GM10248 (cell line): ENCODE data around the gene EPHA3.

Experiments
- CTCF ChIA-PET: fragments of 300-600 bp; sonication (Branson Sonifier 250); formaldehyde crosslinking; extraction: SDS; loops from one replicate; lab custom pipeline; 2021; ENCODE audit warnings: antibody characterized with exemption; lab: Yijun Ruan, JAX
- POLR2A ChIA-PET: fragments of 350-650 bp; sonication (Branson Sonifier 250); formaldehyde crosslinking; extraction: SDS; loops from one replicate; lab custom pipeline; 2020; ENCODE audit warnings: antibody characterized with exemption; lab: Yijun Ruan, JAX
- DNase-seq: peaks from one replicate; pipeline ENCODE4 v3.0.0; 2012; ENCODE audit errors: extremely low spot score
- CTCF ChIP-seq: IDR thresholded peaks from 2 replicates; pipeline ENCODE4 v1.5.1; 2012; ENCODE audit warnings: mild to moderate bottlenecking, low read depth; ENCODE audit errors: extremely low read depth, missing control alignments, control extremely low read depth

EPHA3 gene

DNA sequence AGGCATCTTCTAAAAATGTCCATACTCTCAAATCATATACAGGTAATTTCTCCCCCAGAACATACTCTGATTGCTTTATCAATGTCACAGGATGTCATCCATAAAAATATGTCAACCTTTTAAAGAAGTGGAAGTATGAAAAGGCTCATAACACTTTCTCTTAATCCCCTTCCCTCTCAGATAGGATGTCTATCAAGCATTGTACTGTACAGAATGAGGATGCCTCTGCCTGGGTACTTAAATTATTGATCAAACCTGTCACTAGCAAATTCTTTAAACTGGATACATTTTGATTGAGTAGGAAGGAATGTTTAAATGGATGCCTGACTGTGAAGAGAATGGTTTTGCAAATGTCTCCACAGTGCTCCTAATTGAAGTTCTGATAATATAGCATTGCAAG, 168.7 kb downstream of the EPHA3 start:
- ChIA-PET POLR2A (no interaction called here), CTCF (interaction anchor here (1.7 kb wide), 1 partner anchor 10 kb away, joined by 6 read pairs; no protein-coding TSS in a partner anchor)

DNA sequence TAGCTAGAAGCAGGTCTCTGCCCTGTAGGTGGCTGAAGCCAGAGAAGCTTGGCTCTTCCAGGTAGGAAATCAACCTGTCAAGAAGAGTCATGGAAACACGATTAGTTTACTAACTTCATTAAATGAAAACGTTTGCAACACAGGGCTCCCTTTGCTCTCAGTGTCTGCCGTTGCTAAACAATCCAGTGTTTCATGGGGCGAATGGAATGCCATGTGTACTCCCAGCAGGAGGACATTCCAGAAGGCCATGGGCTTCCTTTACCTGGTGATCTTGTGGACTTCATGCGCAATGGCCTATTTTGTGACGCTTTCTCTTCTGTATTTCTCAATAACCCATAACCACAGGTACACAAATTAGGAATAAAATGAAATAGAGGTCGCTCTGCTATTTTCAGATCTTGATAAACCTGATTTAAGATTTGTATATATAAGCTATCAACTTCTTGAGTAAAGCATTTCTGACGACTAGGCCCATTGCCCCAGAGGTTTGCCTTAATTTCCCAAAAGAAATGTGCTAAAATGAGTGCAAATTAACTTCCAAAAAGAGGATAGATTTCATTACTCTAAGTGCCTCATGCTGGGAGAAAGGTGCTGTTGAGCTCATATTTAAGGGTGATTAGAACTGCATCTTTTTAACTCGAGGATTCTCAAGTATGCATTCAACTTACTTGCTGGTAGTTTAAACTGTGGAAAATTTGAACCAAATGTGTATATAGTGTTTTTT, 171.0 kb downstream of the EPHA3 start:
- ChIA-PET CTCF (interaction anchor here (0.8 to 2.9 kb wide), 4 partner anchors 8 to 18 kb away, joined by 3 to 11 read pairs (median 3); no protein-coding TSS in a partner anchor), POLR2A (no interaction called here)
- no peak for DNase-seq
- TF ChIP-seq CTCF = no peak

More for the DNA sequence above, 168.7 kb downstream of the EPHA3 start:
- no peak for TF ChIP-seq CTCF
- no peak for DNase-seq

DNA sequence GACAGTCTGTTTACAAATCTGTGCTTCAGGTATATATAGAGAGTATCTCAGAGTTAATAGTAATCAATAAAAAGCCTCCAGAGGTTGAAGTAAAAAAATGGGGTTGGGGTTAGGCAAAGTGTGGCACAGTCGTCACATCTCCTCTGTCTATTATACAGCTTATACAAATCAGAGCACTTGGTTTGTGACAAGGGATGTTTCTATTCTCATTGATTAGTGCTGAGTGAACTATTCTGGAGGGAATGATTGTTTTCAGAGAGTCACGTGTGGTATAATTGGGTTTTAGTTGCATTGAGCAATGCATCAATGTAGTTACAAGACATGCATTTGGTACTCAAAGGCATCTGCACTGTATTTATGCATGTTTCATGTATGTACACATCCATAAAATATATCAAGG, 172.9 kb downstream of the EPHA3 start:
- no peak for DNase-seq

DNA sequence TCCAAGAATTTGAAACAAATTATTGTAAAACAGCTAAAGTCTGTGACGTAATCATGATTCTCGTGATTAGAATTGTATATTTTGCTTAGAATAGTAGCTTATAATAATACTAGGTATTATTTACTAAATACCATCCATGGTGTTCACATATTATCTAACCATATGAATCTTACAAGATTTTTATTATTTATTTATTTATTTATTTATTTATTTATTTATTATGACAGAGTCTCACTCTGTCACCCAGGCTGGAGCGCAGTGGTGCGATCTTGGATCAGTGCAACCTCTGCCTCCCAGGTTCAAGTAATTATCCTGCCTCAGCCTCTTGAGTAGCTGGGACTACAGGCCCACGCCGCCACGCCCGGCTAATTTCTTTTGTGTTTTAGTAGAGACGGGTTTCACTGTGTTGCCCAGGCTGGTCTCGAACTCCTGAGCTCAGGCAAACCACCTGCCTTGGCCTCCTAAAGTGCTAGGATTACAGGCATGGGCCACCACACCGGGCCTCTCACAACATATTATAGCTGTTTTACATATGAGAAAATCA, 173.5 kb downstream of the EPHA3 start:
- TF ChIP-seq CTCF = no peak
- ChIA-PET POLR2A (no interaction called here), CTCF (interaction anchor here (1.5 to 2.9 kb wide), 2 partner anchors 9 to 20 kb away, joined by 3 to 11 read pairs; no protein-coding TSS in a partner anchor)
- DNase-seq = no peak

More for the DNA sequence above, 172.9 kb downstream of the EPHA3 start:
- TF ChIP-seq CTCF = no peak
- POLR2A ChIA-PET = no interaction called here
- CTCF ChIA-PET = interaction anchor here (1.3 to 2.9 kb wide), 3 partner anchors 9 to 21 kb away, joined by 3 to 11 read pairs (median 4); no protein-coding TSS in a partner anchor

DNA sequence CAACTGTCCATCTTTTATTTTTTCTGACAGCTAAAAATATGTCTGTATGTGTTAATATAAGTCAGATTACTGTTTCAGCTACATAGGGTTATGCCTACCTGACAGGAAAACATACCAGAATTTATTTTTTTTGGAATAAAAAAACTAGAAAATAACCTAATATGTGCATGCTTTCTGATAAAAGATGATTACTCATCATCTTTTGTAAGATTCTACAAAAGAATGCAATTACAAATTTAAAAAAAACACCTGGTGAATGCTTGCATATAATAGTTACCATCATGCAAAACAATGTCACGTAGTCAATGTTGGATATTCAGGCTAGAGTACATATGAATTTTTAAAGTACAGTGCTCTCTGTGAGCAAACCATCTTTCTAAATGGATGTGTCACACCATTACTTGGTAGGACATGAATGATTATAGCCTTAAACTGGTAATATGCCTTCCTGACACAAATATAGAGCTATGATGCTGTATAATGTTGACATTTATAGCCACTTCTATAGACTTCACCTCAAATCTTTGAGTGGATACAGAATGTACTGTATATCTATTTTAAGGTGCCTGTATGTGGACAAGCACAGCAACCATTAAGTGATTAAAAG, 180.6 kb downstream of the EPHA3 start:
- ChIA-PET POLR2A (no interaction called here), CTCF (interaction anchor here (2.7 kb wide), 1 partner anchor 9 kb away, joined by 11 read pairs; no protein-coding TSS in a partner anchor)
- DNase-seq = no peak
- TF ChIP-seq CTCF = no peak

- no peak for DNase-seq
- POLR2A ChIA-PET = no interaction called here
- CTCF ChIA-PET = interaction anchor here (2.7 kb wide), 1 partner anchor 10 kb away, joined by 11 read pairs; no protein-coding TSS in a partner anchor
- no peak for TF ChIP-seq CTCF
Observed at GRCh38 chr3:89289574-89290190, 182.3 kb downstream of the EPHA3 start.
